HG03354 (cell line): ENCODE results near the gene ADARB2.

Experiments used
- ATAC-seq: cut with Tn5 transposase; IDR thresholded peaks from one replicate; pipeline ENCODE4 v1.9.1; 2021; ENCODE audit warnings: mild to moderate bottlenecking; ENCODE audit not compliant: unreplicated experiment, poor library complexity, severe bottlenecking

Gene ADARB2

DNA sequence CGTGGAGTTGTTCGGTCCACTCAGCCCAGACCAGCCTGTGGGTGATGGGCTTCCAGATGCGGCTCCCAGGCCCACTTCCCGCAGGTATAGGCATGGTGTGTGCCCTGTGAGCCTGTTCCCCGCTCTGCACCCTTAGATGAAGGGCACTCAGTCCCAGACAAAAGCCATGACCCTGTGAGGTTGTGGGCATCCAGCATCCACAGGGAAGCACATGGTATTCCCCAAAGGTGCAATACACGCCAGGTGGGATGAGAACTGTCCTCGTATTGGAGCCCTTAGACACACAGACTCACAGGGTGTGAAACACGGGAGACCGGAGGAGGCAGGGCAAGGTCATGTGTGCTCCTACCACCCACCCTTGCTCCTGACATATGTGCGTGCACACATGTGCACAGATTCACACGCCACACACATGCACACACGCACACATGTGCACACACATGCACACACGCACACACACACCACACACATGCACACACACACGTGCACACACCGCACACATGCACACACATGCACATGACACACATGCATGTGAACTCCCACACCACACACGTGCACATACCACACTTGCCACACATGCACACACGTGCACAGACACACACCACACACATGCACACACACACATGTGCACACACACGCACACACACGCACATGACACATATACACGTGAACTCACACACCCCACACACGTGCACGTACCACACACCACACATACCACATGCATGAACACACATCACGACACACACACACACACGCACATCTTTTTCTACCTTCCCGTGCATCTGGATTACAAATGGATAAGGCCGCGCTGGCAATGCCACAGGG is 361.8 kb downstream of the ADARB2 start:
- ATAC-seq = no peak

DNA sequence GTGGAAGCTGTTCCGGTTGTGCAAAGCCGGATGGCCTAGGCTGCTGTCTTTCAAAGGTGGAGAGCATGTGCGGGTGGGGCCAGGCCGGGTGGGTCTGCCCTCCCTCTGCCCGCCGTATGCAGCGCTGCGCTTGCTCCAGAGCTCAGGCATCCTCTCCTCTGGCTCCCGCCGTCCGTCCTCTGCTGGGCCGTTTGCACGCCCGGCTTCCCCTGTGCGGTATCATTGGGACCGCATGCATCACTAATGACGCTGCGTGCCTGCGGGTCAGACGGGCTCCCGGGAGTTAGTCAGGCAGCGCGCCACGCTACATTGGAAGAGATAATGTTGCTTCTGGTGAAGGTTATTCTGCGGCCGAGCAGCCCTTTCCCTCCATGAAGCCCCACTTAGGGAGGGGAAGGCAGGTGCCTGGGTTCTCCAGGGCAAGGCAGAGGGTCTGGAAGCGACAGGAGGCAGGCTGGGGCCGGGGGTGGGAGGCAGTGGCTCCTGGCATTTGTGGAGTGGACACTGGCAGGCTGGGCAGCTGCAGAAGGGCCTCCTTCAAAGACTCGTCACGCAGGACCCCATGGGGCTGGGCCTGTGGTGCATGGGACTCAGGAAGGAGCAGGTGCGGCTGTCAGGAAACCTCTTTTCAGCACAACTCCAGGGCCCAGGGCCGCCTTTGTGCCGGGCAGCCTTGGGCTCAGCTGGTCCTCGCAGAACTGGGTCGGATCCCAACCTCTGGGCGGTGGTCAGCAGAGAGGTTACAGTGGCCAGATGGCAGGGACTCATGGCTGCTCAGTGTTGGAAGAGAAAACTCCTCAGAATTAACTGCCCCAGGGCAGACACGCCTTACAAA is 362.6 kb downstream of the ADARB2 start:
- ATAC-seq = no peak

DNA sequence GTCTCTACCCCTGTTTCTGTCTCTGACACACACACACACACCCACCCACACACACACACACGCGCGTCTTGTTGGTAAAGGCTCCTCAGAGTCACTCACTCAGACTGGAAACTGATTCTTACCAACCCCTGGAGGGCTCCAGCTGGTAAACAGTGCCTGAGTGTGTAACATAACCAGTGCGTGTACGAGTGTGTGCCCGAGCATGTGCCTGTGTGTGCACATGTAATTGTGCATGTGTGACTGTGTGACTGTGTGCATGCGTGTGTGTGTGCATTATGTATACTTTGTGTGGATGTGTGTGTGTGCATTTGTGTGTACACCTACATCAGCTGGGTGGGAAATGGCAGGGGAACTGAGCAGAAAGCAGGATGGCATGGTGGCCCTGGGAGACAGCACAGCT is 364.0 kb downstream of the ADARB2 start:
- no peak for ATAC-seq

DNA sequence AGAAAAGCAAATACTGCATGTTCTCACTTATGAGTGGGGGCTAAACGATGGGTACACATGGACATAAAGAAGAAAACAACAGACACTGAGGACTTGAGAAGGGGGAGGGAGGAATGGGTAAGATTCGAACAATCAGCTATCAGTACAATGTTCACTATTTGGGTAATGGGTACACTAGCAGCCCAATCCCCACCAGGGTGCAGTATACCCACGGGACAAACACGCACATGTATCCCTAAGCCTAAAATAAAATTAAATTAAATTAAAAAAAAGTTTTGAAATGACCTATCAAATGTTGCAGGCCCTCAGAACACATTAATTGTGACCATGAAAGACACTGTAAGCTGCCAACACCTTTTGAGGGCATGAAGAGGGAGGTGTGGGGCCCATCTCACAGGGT is 365.1 kb downstream of the ADARB2 start:
- no peak for ATAC-seq

DNA sequence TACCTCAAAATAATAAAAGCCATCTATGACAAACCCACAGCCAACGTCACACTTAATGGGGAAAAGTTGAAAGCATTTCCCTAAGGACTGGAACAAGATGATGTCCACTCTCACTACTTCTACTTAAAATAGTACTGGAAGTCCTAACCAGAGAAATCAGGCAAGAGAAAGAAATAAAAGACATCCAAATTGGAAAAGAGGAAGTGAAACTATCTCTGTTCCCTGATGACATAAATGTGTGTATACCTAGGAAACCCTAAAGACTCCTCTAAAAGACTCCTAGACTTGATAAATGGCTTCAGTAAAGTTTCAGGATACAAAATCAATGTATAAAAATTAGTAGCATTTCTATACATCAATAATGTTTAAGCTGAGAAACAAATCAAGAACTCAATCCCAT is 367.0 kb downstream of the ADARB2 start:
- ATAC-seq = no peak

DNA sequence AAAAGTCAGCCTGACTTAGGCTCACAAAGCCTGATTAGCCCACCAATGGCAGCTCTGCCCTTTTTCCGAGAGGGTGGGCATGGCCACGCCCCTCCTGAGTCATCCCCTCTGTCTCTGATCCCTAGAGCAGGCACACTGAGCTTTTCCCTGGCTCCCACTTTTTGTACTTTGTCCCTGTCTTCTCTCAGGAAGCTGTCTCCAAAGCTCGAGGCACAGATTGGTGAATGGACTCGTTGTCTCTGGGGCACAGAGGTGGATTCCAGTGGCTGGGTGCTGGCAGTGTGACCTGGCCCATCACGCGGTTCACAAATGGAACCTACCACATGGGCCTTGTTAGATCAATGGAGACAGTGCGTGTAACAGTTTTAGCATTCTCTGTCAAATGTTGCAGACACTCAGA is 367.7 kb downstream of the ADARB2 start:
- ATAC-seq = no peak

DNA sequence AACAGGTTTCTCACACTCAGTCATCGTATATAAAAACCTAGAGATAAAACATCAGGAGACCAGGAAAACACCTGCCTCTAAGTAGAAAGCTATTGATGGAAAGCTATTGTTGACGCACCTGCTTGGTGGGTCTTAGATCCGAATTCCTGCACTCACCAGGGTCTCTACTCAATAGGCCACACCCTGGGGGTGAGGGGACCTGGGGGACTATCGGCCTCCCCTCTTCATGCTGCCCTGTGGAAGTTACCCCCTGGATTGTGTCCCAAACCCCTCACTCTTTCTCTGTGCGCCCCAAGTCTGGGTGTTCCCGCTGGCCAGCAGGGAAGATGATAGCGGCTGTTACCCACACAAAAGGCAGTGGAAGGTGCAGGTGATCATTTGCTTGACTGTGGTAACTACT is 368.1 kb downstream of the ADARB2 start:
- no peak for ATAC-seq

DNA sequence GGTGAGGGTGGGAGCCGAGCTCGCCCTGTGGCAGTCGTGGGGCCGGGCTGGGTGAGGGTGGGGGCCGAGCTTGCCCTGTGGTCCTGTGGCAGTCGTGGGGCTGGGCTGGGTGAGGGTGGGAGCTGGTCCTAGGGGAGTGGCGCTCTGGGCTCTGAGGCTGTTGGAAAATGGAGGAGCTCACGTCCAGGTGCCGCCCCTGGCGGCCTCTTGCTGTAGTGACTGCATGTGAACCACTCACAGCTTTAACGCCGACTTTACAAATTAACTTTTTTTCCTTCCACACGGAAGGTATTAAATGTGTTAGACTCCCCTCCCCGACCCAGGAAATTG is 368.5 kb downstream of the ADARB2 start:
- ATAC-seq = no peak

DNA sequence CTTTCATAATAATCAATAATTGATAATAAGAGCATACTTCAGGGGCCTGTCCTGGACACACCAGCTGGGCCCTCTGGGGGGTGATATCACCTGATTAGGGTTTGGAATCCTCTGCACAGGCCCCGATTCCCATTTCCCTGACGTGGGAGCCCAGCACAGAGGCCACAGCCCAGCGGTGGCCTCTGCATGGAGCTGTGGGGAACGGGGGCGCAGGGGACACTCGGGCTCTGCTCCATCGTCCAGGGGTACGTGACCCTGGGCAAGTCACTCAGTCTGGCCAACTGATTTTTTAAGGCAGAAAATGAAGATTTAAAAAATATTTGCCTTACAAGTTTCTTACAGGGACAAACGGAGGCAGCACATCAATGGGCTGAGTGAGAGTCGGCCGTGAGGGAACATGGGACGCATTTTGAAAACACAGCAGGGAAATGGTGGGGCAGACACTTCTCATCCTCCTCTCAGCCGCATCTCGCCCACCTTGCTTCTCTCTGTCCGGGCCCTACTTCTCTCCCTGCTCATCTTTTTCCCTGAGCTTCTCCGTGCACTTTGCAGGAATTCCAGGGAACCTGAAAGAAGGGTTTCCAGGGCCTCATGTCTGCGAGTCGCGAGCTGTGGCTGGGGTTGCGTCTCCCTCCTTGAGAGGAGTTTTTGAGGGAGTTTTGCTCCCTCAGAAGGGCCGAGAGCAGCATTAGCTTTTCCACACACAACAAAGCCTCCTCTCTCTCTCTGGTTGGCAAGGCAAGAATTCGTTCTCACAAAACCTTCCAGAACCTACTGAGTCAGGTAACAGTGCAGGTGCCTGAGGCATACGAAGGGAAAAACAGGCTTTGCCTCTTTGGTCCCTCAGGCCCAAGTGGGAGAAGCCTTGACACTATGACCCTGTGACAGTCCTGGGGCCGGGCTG is 369.1 kb downstream of the ADARB2 start:
- ATAC-seq = no peak

DNA sequence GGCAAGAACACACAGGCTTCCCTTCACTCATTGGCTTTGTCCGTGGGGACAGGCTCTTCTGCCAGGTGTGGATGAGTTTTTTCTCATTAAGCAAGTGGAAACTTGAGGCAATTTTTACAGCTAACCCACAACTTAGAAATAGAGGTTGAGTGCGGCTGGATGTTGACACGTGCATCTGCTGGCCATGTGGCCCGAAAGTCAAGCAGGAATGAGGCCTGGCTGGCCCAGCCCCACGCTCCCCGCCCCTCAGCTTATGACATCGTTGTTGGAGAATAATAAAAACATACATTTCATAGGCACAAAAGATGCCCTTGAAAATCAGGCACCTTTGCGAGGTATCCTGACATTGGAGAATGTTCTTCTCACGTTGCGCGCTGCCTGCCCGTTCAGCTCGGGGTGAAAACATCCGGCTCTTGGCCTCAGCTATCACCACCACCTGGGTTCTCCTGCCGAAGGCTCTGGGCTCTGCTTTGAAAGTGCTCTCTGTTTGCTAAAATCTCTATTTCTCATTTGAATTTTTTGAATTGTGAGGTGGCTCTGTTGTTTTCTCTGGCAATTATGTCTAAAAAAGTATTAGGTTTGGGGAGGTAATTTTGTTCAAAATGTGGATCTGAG is 370.4 kb downstream of the ADARB2 start:
- ATAC-seq = no peak

DNA sequence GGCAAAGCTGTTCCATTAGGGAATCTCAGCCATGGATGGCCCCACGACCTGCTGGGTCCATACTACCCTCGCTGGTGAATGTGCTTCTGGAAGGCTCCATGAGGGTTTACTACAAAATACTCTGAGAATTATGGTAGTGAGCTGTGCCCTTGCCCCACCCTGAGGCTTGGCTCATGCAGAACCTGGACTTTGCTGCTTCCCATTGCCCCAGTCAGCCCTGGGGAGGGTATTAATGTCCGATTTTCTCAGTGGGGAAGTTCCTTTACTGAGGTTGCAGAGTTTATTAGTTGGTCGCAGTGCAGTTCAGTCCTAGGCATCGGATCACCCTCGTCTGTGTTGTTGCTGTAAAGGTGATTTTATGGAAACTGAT is 371.0 kb downstream of the ADARB2 start:
- no peak for ATAC-seq

DNA sequence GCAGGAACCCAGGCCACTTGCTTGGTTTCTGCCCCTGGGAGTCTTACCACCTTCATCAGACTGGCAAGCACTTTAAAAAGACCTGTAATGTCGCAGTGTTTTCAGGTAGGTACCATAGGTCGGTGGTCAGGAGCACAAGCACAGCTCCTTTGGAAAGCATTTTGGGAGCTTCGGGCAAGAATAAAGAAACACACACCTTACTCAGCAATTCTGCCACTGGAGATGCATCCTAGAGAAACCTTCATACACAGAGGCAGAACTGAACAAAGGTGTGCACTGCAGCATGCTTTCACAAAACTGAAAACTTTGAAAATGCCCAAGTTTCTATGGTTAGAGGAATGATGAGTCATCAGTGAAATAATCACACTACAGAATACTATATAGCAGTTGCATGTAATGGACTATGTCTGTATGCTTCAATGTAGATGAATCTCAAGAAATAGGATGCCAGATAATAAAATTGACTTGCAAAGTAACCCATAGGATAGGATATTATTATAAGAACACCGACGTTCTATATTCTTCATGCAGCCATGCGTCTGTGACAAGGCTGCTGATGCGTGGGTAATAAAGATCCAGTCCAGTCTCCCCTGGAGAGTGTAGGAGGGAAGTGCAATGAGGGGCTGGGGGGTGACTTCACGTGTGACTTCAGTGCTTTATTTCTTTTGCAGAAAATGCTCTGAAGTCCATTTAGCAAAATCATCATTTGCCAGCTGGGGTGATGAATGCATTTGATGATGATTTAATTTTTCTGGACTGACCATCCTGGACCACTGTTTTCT is 371.6 kb downstream of the ADARB2 start:
- no peak for ATAC-seq

DNA sequence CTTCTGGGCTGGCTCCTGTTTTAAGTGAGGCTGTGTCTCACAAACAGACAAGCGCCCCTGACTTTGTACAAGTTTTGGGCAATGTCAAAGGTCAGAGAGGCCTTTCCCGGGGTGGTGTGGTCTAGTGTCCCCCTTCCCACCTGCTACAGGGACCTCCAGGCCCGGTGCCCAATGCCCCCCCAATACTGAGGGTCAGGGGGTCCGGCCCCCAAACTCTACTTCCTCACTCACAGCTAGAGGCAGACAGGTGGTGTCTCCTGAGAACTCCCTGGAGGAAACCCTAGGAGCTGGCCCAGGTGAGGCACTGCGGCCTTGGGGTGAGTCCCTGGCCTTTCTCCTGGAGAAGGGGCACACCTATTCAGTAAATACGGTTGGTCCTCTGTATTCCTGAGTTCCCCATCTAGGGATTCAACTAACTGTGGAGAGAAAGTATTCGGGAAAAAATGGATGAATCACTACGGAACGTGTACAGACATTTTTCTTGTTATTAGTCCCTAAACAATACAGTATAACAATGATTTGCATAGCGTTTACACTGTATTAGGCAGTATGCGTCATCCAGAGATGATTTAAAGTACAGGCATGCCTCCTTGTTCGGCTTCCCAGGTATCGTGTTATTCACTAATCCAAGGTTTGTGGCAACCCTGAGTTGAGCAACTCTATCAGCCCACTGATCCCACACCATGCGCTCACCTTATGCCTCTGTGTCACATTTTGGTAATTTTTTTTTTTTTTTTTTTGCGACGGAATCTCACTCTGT is 373.0 kb downstream of the ADARB2 start:
- no peak for ATAC-seq

DNA sequence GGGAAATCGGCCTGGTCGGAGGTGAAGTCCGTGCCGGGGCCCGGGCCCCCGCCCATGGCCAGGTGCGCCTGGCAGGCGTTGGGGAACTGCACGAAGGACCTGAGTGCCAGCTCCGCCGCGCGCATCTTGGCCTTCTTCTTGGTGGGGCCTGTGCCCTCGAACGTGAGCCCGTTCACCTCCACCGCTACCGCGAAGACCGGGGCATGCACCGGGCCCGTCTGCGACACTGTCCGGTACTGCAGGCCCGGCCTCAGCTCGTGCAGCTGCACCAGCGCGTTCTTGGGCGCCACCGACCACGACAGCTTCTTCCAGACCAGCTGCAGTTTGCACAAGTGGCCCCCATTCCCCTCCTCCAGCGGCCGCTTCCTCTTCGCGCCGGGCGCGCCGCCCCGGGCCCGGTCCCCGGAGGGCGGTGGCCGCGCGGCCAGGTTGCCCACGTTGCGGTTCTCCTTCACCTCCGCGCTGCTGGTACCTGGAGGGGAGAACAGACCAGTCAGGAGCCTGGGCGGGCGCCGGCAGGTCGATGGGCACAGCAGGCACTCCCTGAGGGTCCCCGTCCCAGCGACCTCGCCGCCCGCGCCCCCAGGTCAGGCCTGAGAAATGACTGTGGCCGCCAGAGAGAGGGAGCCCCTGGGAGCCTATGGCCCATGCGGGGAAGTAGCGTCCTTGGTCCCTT is 373.7 kb downstream of the ADARB2 start:
- no peak for ATAC-seq

DNA sequence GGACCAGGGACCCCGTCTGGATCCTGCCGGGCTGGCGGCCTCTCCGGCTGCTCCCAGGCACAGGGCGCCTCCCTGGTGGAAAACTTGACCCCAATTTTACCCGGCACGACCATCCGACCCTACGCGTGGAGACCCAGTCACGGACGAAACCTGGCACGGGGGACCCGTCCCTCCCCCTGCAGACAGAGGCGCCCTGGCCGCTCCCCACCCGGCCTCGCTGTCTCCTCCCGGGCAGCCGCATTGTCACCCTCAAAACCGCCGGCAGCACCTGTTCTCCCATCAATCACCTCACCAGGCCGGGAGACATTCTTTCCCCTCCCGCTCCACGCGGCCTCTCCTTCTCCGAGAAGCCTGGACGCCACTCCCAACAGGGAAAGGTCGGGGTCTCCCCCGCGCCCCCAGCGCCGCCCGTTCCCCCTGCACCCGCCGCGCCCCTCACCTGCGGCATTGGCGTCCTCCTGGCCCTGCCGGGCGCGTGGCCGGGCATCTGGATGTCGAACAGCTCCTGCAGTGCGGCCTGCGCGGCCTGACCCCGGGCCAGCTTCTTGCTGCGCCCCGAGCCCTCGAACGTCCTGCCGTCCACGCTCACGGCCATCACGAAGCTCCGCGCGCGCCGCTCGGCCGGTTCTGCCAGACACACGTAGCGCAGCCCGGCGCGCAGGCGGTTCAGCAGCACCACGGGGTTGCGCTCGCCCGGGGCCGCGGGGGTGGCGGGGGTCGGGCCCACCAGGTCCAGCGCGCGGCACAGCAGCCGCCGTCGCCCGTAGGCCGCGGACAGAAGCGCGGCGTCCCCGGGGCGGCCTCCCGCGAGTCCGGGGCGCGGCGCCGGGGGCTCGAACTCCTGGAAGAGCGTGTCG is 374.5 kb downstream of the ADARB2 start:
- ATAC-seq = no peak

DNA sequence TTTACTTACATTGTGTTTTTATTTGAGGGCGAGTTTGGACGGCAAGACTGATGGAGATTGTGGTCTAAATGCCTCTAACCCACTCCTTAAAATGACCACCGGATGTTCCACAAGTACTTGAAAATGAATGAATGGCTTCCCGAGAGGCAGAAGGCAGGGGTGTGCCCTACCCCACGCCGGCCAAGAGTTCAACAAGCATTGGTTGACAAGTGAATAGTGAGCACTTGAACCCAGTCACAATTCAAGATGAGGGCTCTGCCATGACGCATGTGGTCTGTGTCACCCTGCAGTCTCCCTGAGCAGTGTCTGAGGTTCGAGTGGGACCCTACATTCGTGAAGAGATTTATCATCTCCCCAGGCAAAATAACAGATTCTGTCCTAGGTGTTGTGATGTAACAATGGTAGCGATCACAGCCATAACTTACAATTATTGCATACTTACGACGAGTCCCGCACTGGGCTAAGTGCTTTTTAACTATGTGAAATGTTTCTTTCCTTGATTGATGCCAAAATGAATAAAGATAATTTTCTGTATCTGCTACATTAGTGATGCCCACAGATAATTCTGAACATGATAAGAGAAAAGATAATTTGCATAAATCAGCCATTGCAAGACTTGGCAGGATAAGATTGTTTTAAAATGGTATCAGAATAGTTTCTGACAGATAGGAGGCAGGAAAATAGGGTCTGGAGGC is 375.8 kb downstream of the ADARB2 start:
- ATAC-seq = no peak
